Progenitor cell of endocrine pancreas (in vitro differentiated cells): ENCODE results near the gene SLC15A1. TPM values are rescaled to one million over a fixed set of nuclear protein-coding genes. Genes with fewer than 3 reads are reported as not detected.

Experiments used
- DNase-seq: peaks from one replicate; pipeline ENCODE4 v3.0.0; 2021; ENCODE audit warnings: low spot score; ENCODE audit not compliant: unreplicated experiment
- H3K27ac Mint-ChIP-seq: 2 replicates; pipeline ENCODE4 v1.8.0; 2021; ENCODE audit warnings: mild to moderate bottlenecking, moderate library complexity, mixed read lengths
- H3K27me3 Mint-ChIP-seq: 2 replicates; pipeline ENCODE4 v1.8.0; 2021; ENCODE audit warnings: mixed read lengths
- H3K36me3 Mint-ChIP-seq: 2 replicates; pipeline ENCODE4 v1.8.0; 2022; ENCODE audit warnings: mixed read lengths; ENCODE audit not compliant: insufficient read depth
- H3K4me1 Mint-ChIP-seq: 2 replicates; pipeline ENCODE4 v1.8.0; 2021; ENCODE audit warnings: low read depth, mixed read lengths
- H3K4me3 Mint-ChIP-seq: 2 replicates; pipeline ENCODE4 v1.8.0; 2021; ENCODE audit warnings: low read depth, mild to moderate bottlenecking, moderate library complexity, mixed read lengths
- H3K9me3 Mint-ChIP-seq: 2 replicates; pipeline ENCODE4 v1.8.0; 2021; ENCODE audit warnings: low read depth, mixed read lengths
- total RNA-seq: library from RNA; stranded (reverse); gene quantifications from 2 replicates; pipeline ENCODE4 v1.2.1, GENCODE V29; 2021
- TF ChIP-seq, protein P1 (sequence below): fragments of 200-600 bp; sonication (generic); IDR thresholded peaks from one replicate; pipeline ENCODE4 v1.5.0; 2021; ENCODE audit warnings: antibody characterized with exemption, mild to moderate bottlenecking; ENCODE audit not compliant: unreplicated experiment

SLC15A1 gene
- total RNA-seq, 1 donor from 2014 or later = 0.53 TPM

DNA sequence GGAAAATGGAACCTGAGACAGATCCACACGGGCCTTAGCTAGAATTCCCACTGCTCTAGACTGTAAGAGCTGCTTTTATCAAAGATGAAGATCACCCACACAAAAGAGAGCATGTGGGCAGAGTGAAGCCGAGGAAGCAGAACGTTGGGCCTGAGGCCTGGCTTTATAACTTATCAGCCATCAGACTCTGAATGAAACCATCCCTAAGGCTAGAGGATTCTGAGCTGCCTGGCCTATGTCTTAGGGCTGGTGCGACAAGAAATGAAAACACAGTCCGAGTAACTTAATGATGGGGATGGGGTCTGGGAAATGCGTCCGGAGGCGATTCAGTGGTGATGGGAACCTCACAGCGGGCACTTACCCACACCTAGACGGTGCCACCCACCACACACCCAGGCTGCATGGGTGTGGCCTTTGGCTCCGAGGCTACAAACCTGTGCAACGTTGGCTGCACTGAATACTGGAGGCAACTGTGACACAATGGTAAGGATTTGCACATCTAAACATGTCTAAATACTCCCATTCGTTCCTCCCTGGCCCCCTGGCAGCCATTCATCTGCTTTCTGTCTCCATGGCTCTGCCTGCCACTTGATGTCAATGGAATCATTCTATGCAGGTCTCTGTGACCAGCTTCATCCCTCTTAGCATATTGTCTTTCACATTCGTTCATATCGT is 62.0 kb downstream of the SLC15A1 start:
- TF ChIP-seq, protein P1, sequence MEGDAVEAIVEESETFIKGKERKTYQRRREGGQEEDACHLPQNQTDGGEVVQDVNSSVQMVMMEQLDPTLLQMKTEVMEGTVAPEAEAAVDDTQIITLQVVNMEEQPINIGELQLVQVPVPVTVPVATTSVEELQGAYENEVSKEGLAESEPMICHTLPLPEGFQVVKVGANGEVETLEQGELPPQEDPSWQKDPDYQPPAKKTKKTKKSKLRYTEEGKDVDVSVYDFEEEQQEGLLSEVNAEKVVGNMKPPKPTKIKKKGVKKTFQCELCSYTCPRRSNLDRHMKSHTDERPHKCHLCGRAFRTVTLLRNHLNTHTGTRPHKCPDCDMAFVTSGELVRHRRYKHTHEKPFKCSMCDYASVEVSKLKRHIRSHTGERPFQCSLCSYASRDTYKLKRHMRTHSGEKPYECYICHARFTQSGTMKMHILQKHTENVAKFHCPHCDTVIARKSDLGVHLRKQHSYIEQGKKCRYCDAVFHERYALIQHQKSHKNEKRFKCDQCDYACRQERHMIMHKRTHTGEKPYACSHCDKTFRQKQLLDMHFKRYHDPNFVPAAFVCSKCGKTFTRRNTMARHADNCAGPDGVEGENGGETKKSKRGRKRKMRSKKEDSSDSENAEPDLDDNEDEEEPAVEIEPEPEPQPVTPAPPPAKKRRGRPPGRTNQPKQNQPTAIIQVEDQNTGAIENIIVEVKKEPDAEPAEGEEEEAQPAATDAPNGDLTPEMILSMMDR = no peak
- H3K4me3 Mint-ChIP-seq = no peak overlapping the region
- H3K4me1 Mint-ChIP-seq = peaks cover 4% of the 10 kb centered on the region
- peaks cover 5% of the 10 kb centered on the region for H3K27me3 Mint-ChIP-seq
- no peaks in the 10 kb centered on the region for H3K36me3 Mint-ChIP-seq
- H3K9me3 Mint-ChIP-seq = no peaks in the 10 kb centered on the region
- no peak for DNase-seq
- no peak overlapping the region for H3K27ac Mint-ChIP-seq

DNA sequence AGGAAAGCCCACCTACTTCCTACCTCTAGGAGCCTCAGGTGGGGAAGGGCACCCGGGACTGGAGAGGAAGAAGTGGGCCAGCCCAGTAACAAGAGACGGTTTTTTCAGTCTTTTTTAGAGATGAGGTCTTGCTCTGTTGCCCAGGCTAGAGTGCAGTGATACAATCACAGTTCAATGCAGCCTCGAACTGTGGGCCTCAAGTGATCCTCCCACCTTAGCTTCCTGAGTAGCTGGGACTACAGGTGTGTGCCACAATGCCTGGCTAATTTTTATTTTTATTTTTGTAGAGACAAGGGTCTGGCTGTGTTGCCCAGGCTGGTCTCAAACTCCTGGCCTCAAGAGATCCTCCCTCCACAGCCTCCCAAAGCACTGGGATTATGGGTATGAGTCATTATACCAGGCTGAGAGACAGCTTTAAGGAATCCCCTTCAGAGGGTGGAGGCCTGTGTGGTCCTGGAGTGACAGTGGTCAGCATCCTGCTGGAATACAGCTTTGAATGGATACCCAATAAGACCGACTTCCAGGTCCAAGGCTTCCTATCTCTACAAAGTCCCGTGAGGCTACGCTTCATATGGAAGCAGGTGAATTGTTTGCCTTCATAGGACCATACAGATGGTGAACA is 63.0 kb downstream of the SLC15A1 start:
- Mint-ChIP-seq H3K4me3 (no peak overlapping the region), H3K36me3 (no peaks in the 10 kb centered on the region), H3K4me1 (peaks cover 4% of the 10 kb centered on the region), H3K27ac (no peak overlapping the region), H3K9me3 (no peaks in the 10 kb centered on the region), H3K27me3 (peaks cover 5% of the 10 kb centered on the region)
- DNase-seq = no peak
- TF ChIP-seq, protein P1 = no peak

DNA sequence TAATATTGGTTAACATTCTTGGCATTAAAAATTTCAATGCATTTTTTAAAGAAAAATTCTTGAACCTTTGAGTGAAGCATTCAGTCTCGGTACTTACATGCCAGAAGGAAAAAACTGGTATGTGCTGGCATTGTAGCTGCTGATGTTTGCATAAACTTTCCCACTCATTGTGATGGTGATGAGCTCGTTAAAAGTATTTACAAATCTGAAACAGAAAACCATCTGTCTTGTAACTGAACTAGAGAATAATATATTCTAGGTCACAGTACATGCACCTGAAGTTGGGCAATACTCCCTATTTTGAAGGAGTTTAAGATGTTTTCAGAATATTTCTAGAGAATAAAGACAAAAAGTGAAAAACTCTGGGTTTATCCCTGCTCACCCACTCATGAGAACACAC is 64.1 kb downstream of the SLC15A1 start:
- Mint-ChIP-seq H3K27ac (no peak overlapping the region), H3K36me3 (no peaks in the 10 kb centered on the region), H3K4me3 (no peak overlapping the region), H3K9me3 (no peaks in the 10 kb centered on the region), H3K4me1 (peaks cover 10% of the 10 kb centered on the region), H3K27me3 (peaks cover 5% of the 10 kb centered on the region)
- DNase-seq = no peak
- TF ChIP-seq, protein P1 = no peak

DNA sequence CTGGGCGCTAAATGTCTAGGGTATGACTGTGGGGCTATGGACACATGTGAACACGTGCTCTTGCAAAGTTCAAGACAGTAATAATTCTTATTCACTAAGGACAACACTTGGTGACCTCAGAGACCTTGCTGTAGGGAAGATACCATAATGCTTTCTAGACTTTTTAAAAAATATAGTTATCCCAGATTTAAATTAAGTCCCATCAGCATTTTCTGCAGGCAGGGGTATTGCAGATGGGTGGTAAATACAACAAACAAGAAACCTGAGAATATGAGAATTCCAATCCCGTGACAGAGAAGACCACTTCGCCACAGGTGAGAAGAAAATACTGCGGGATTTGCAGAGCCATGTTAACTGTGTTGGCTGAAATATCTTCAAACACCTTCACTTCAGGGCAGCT is 65.2 kb downstream of the SLC15A1 start:
- no peak overlapping the region for H3K27ac Mint-ChIP-seq
- peaks cover 5% of the 10 kb centered on the region for H3K27me3 Mint-ChIP-seq
- H3K9me3 Mint-ChIP-seq = no peaks in the 10 kb centered on the region
- no peaks in the 10 kb centered on the region for H3K36me3 Mint-ChIP-seq
- DNase-seq = no peak
- peaks cover 10% of the 10 kb centered on the region for H3K4me1 Mint-ChIP-seq
- H3K4me3 Mint-ChIP-seq = no peak overlapping the region
- TF ChIP-seq, protein P1 = no peak

DNA sequence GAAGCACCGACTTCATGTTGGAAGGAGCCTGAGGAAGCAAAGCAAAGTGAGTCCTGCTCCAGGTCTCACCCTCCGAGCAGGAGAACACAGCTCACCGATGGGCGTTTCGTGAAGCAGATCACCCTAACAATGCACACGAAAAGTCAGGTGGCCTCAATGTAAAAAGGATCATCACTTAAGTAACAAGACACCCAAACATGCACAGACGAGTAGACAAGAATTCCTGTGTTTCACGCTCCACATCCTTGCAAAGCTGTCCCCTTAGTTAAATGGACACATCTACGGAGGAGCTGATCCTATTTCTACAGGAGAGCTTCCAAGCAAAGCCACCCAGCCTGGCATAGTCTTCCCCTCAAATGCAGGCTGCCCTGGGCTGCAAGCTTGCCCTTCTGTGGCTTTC is 66.2 kb downstream of the SLC15A1 start:
- no peaks in the 10 kb centered on the region for H3K9me3 Mint-ChIP-seq
- no peak overlapping the region for H3K4me3 Mint-ChIP-seq
- no peak overlapping the region for H3K27ac Mint-ChIP-seq

More for the DNA sequence above, 66.2 kb downstream of the SLC15A1 start:
- Mint-ChIP-seq H3K4me1 (peaks cover 10% of the 10 kb centered on the region), H3K36me3 (no peaks in the 10 kb centered on the region), H3K27me3 (peaks cover 5% of the 10 kb centered on the region)
- TF ChIP-seq, protein P1 = no peak
- DNase-seq = no peak
